Osteocyte (in vitro differentiated cells): ENCODE results near the gene FNBP1. TPM values are rescaled to one million over a fixed set of nuclear protein-coding genes. Genes with fewer than 3 reads are reported as not detected.

Experiments used
- DNase-seq: peaks from one replicate; pipeline ENCODE4 v3.0.0; 2021; ENCODE audit warnings: mixed read lengths; ENCODE audit not compliant: unreplicated experiment; ENCODE audit errors: extremely low spot score
- H3K27ac Mint-ChIP-seq: one replicate; pipeline ENCODE4 v1.8.0; 2021; ENCODE audit warnings: mild to moderate bottlenecking, mixed read lengths; ENCODE audit not compliant: unreplicated experiment
- H3K27me3 Mint-ChIP-seq: one replicate; pipeline ENCODE4 v1.8.0; 2021; ENCODE audit warnings: mixed read lengths; ENCODE audit not compliant: unreplicated experiment
- H3K36me3 Mint-ChIP-seq: one replicate; pipeline ENCODE4 v1.8.0; 2021; ENCODE audit warnings: mixed read lengths; ENCODE audit not compliant: unreplicated experiment
- H3K4me1 Mint-ChIP-seq: one replicate; pipeline ENCODE4 v1.8.0; 2021; ENCODE audit warnings: mixed read lengths; ENCODE audit not compliant: unreplicated experiment
- H3K4me3 Mint-ChIP-seq: one replicate; pipeline ENCODE4 v1.8.0; 2021; ENCODE audit warnings: mild to moderate bottlenecking, moderate library complexity, mixed read lengths; ENCODE audit not compliant: unreplicated experiment
- H3K9me3 Mint-ChIP-seq: one replicate; pipeline ENCODE4 v1.8.0; 2021; ENCODE audit warnings: mixed read lengths; ENCODE audit not compliant: unreplicated experiment
- CTCF ChIP-seq: fragments of 200-600 bp; sonication (generic); IDR thresholded peaks from 2 replicates; pipeline ENCODE4 v1.5.0; 2021; ENCODE audit warnings: antibody characterized with exemption, mild to moderate bottlenecking, moderate library complexity
- total RNA-seq: library from RNA; stranded (reverse); gene quantifications from 2 replicates; pipeline ENCODE4 v1.2.1, GENCODE V29; 2021

The FNBP1 gene
- total RNA-seq, 1 donor from 2014 or later: 62.2 TPM

- Mint-ChIP-seq H3K36me3 (peaks cover 4% of the 10 kb centered on the region), H3K9me3 (no peaks in the 10 kb centered on the region), H3K27me3 (no peaks in the 10 kb centered on the region), H3K27ac (peak overlapping the region; percentile 93), H3K4me3 (peak overlapping the region; percentile 94), H3K4me1 (peaks cover 28% of the 10 kb centered on the region)
- no peak for DNase-seq
- TF ChIP-seq CTCF: no peak
Observed at GRCh38 chr9:130054325-130054786, 11.4 kb upstream of the FNBP1 start.

DNA sequence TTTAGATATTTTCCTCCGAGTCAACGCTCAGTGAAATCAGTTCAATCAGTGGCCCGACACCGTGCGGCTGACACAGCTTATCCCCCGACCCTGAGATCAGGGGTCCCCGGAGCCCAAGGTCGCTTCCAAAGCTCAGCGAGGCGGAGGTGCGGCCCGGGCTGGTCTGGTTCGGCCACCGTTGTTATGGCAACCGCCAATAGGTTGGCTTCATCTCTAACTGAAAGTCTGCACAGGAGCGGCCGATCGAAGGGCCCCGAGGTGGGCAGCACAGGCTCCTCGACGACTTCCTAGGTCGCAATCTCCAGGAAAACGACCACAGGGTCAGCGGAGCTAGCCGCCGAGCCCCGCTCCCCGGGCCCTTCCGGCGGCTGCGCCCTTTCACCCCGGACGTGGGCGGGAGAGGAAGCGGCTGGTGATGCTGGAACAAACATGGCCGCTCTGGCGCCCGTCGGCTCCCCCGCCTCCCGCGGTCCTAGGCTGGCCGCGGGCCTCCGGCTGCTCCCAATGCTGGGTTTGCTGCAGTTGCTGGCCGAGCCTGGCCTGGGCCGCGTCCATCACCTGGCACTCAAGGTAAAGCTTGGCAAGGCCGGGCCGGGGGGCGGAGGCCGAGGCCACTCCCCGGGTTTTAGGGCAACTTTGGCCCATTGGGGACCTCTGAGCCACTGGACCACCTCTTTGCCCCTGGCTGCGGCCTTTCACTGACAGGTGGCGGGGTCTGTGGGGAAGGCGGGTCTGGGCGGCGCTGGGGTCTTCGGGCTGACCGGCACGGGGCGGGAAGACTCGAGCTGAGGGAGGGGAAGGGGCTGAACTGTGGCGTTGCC lies 10.7 kb upstream of the FNBP1 start, which contains the start of gene GPR107:
GPR107 (plus strand) TSS at position 403 of the 821 bp plus-strand sequence; CDS start at position 430, 27 bp downstream.
- Mint-ChIP-seq H3K36me3 (peaks cover 3% of the 10 kb centered on the region), H3K27me3 (no peaks in the 10 kb centered on the region), H3K4me3 (peak within 1 kb of the TSS; percentile 94), H3K4me1 (peaks cover 23% of the 10 kb centered on the region), H3K27ac (peak within 1 kb of the TSS; percentile 93), H3K9me3 (no peaks in the 10 kb centered on the region)
- DNase-seq: peak; percentile 92
- TF ChIP-seq CTCF: no peak

- no peaks in the 10 kb centered on the region for H3K9me3 Mint-ChIP-seq
Observed at GRCh38 chr9:130053109-130053503, 10.1 kb upstream of the FNBP1 start.

GRCh38 chr9:130051855-130052254 lies 8.9 kb upstream of the FNBP1 start:
- H3K27ac Mint-ChIP-seq: peak overlapping the region; percentile 23
- TF ChIP-seq CTCF: no peak
- H3K27me3 Mint-ChIP-seq: no peaks in the 10 kb centered on the region
- no peaks in the 10 kb centered on the region for H3K9me3 Mint-ChIP-seq
- H3K36me3 Mint-ChIP-seq: peaks cover 3% of the 10 kb centered on the region
- H3K4me3 Mint-ChIP-seq: peak overlapping the region; percentile 45
- DNase-seq: no peak
- H3K4me1 Mint-ChIP-seq: peaks cover 19% of the 10 kb centered on the region

More at GRCh38 chr9:130053109-130053503, 10.1 kb upstream of the FNBP1 start:
- Mint-ChIP-seq H3K27me3 (no peaks in the 10 kb centered on the region), H3K4me3 (peak overlapping the region; percentile 94), H3K4me1 (peaks cover 21% of the 10 kb centered on the region), H3K27ac (peak overlapping the region; percentile 93), H3K36me3 (peaks cover 3% of the 10 kb centered on the region)
- DNase-seq: no peak
- TF ChIP-seq CTCF: no peak

GRCh38 chr9:130050462-130050861 lies 7.5 kb upstream of the FNBP1 start:
- Mint-ChIP-seq H3K4me3 (no peak overlapping the region), H3K4me1 (peaks cover 21% of the 10 kb centered on the region), H3K36me3 (peaks cover 3% of the 10 kb centered on the region), H3K9me3 (no peaks in the 10 kb centered on the region), H3K27me3 (no peaks in the 10 kb centered on the region), H3K27ac (no peak overlapping the region)
- no peak for DNase-seq
- TF ChIP-seq CTCF: no peak
